HepG2 (cell line): ENCODE measurements around the gene HMGCR. TPM values are rescaled to one million over a fixed set of nuclear protein-coding genes. Genes with fewer than 3 reads are reported as not detected.

ENCODE experiments used
- ATAC-seq: fragments of 200-7000 bp; cut with Tn5 transposase; 3 replicates; pipeline ENCODE4 v1.9.1; 2020; ENCODE audit warnings: mild to moderate bottlenecking, moderate library complexity
- BruUV-seq: library from RNA; stranded (reverse); fragments of 400-500 nt; replicated peaks from 2 replicates; lab custom pipeline; 2021; lab: Mats Ljungman, UMichigan
- CTCF ChIA-PET: fragments of 300-600 bp; formaldehyde crosslinking; extraction: SDS; loops from one replicate; lab custom pipeline; 2021; ENCODE audit warnings: low total read pairs, inconsistent platforms, low intra/inter-chr PET ratio; lab: Yijun Ruan, JAX
- POLR2A ChIA-PET: fragments of 350-600 bp; sonication (Branson Sonifier 250); formaldehyde crosslinking; loops from one replicate; lab custom pipeline; 2020; ENCODE audit warnings: antibody characterized with exemption, inconsistent platforms; lab: Yijun Ruan, JAX
- DNase-seq: peaks from one replicate; pipeline ENCODE4 v3.0.0-alpha.2; 2015; ENCODE audit warnings: low spot score
- FAIRE-seq: peaks from 3 replicates; lab custom pipeline; 2011; peaks lifted over from hg19 to GRCh38; lab: Jason Lieb, UNC
- H2AFZ ChIP-seq: one replicate; pipeline ENCODE4 v1.6.1; 2011; ENCODE audit warnings: low read length, inconsistent platforms
- H3K27ac ChIP-seq: fragments of 300-600 bp; 3 replicates; pipeline ENCODE4 v1.8.0; 2011; ENCODE audit warnings: mixed run types, mild to moderate bottlenecking, mixed read lengths, low read length, inconsistent platforms; ENCODE audit not compliant: insufficient read depth; ENCODE audit errors: extremely low read length
- H3K27me3 ChIP-seq, 2 experiments: fragments of 200-600 bp in 1 of 2; 2 replicates in 1 of 2; 3 replicates in 1 of 2; pipeline versions ENCODE4 v1.6.0 to v1.8.0; 2011; ENCODE audit warnings: low read length in 2 of 2, mild to moderate bottlenecking in 2 of 2, moderate library complexity in 2 of 2, inconsistent platforms in 1 of 2; ENCODE audit not compliant: insufficient read depth in 2 of 2, control insufficient read depth in 1 of 2
- H3K36me3 ChIP-seq, 2 experiments: fragments of 200-600 bp in 1 of 2; replicated peaks in 1 of 2; 2 replicates in 1 of 2; 3 replicates in 1 of 2; pipeline versions ENCODE4 v1.5.1 to v1.8.0; 2011; ENCODE audit warnings: low read length in 2 of 2, inconsistent platforms in 1 of 2; ENCODE audit not compliant: insufficient read depth in 2 of 2, control insufficient read depth in 1 of 2
- H3K4me1 ChIP-seq: 2 replicates; pipeline ENCODE4 v1.5.1; 2012; ENCODE audit warnings: low read length, inconsistent platforms; ENCODE audit not compliant: insufficient read depth
- H3K4me2 ChIP-seq: 2 replicates; pipeline ENCODE4 v1.6.0; 2011; ENCODE audit warnings: low read depth, low read length, inconsistent platforms
- H3K4me3 ChIP-seq, 3 experiments: fragments of 200-600 bp in 1 of 3; sonication (generic), shearing (Covaris generic) in 1 of 3; replicated peaks in 1 of 3; 2 replicates each; pipeline ENCODE4 v1.5.1; 2011 to 2016; ENCODE audit warnings: low read length in 3 of 3, inconsistent platforms in 2 of 3, low read depth in 2 of 3, mild to moderate bottlenecking in 2 of 3, control low read depth in 1 of 3, mixed read lengths in 1 of 3; ENCODE audit not compliant: insufficient read depth in 1 of 3
- H3K79me2 ChIP-seq: one replicate; pipeline ENCODE4 v1.6.1; 2011; ENCODE audit warnings: low read length, inconsistent platforms; ENCODE audit not compliant: insufficient read depth
- H3K9ac ChIP-seq: 2 replicates; pipeline ENCODE4 v1.6.0; 2011; ENCODE audit warnings: mild to moderate bottlenecking, low read depth, low read length, inconsistent platforms; ENCODE audit not compliant: insufficient read depth
- H3K9me3 ChIP-seq: 2 replicates; pipeline ENCODE4 v1.5.1; 2012; ENCODE audit warnings: mild to moderate bottlenecking, low read length
- H4K20me1 ChIP-seq: 2 replicates; pipeline ENCODE4 v1.6.0; 2011; ENCODE audit warnings: inconsistent platforms, mild to moderate bottlenecking, low read length, moderate library complexity; ENCODE audit not compliant: insufficient read depth
- EED ChIP-seq: sonication (generic); formaldehyde crosslinking; IDR thresholded peaks from 2 replicates; pipeline ENCODE4 v1.5.0; 2020; ENCODE audit warnings: mild to moderate bottlenecking, missing genetic modification reagents
- IRF2 ChIP-seq: IDR thresholded peaks from 2 replicates; pipeline ENCODE4 v1.6.1; 2018; ENCODE audit warnings: missing genetic modification reagents, missing compliant biosample characterization
- MEIS2 ChIP-seq: sonication (generic); formaldehyde crosslinking; IDR thresholded peaks from 2 replicates; pipeline ENCODE4 v1.9.0; 2021; ENCODE audit warnings: mild to moderate bottlenecking, missing genetic modification reagents
- NFRKB ChIP-seq: fragments of 450-650 bp; IDR thresholded peaks from 2 replicates; pipeline ENCODE4 v1.6.1; 2017
- POLR2A ChIP-seq, 2 experiments: IDR thresholded peaks; 2 replicates each; pipeline ENCODE4 v1.6.1; 2011; ENCODE audit warnings: low read depth in 2 of 2, low read length in 2 of 2, mild to moderate bottlenecking in 1 of 2, moderate library complexity in 1 of 2; ENCODE audit not compliant: insufficient read depth in 1 of 2
- SRSF4 ChIP-seq: fragments of 200-400 bp; formaldehyde crosslinking; IDR thresholded peaks from one replicate; pipeline ENCODE4 v1.6.1; 2018; ENCODE audit warnings: mild to moderate bottlenecking, low read depth, low read length, moderate library complexity; ENCODE audit not compliant: poor library complexity, severe bottlenecking
- TMF1 ChIP-seq: sonication (generic); formaldehyde crosslinking; IDR thresholded peaks from 2 replicates; pipeline ENCODE4 v1.8.1; 2022; ENCODE audit warnings: low read depth, missing genetic modification reagents
- ZBTB8A ChIP-seq: sonication (generic); formaldehyde crosslinking; IDR thresholded peaks from 2 replicates; pipeline ENCODE4 v1.4.0; 2020; ENCODE audit warnings: mild to moderate bottlenecking, low read depth, missing genetic modification reagents, borderline replicate concordance
- ZIK1 ChIP-seq: sonication (generic); formaldehyde crosslinking; IDR thresholded peaks from 2 replicates; pipeline ENCODE4 v1.5.0; 2020; ENCODE audit warnings: mild to moderate bottlenecking, low read depth, missing genetic modification reagents, borderline replicate concordance
- ZKSCAN1 ChIP-seq: fragments of 150-350 bp; IDR thresholded peaks from 2 replicates; pipeline ENCODE4 v1.6.1; 2014; ENCODE audit warnings: low read length
- ZKSCAN8 ChIP-seq: IDR thresholded peaks from 2 replicates; pipeline ENCODE4 v1.6.1; 2016; ENCODE audit warnings: borderline replicate concordance, missing genetic modification reagents, missing compliant biosample characterization
- ZNF121 ChIP-seq: sonication (generic); formaldehyde crosslinking; IDR thresholded peaks from 2 replicates; pipeline ENCODE4 v1.5.0; 2020; ENCODE audit warnings: mild to moderate bottlenecking, missing genetic modification reagents
- ZNF253 ChIP-seq: sonication (generic); formaldehyde crosslinking; IDR thresholded peaks from 2 replicates; pipeline ENCODE4 v1.8.0; 2022; ENCODE audit warnings: mild to moderate bottlenecking, missing genetic modification reagents, borderline replicate concordance
- ZNF329 ChIP-seq: sonication (generic); formaldehyde crosslinking; IDR thresholded peaks from 2 replicates; pipeline ENCODE4 v1.9.0; 2021; ENCODE audit warnings: low read depth, mild to moderate bottlenecking, missing genetic modification reagents
- ZNF337 ChIP-seq: sonication (generic); formaldehyde crosslinking; IDR thresholded peaks from 2 replicates; pipeline ENCODE4 v1.5.1; 2020; ENCODE audit warnings: missing genetic modification reagents, low read depth, mild to moderate bottlenecking, borderline replicate concordance
- ZNF737 ChIP-seq: sonication (generic); formaldehyde crosslinking; IDR thresholded peaks from 2 replicates; pipeline ENCODE4 v1.5.0; 2020; ENCODE audit warnings: missing genetic modification reagents, mild to moderate bottlenecking, borderline replicate concordance
- WGBS: methylation state at CpG from one replicate; pipeline ENCODE4 v1.1.6; 2017; ENCODE audit warnings: low lambda C conversion rate; 5-methylcytosine and 5-hydroxymethylcytosine counted together
- in situ Hi-C: cut with HindIII; loops from 2 replicates; pipeline ENCODE4 v1.10.0; 2017; ENCODE audit warnings: low pct_unique_long_range_greater_than_20kb; ENCODE audit not compliant: extremely low pct_ligation_motif_present
- intact Hi-C: fragments of 100-400 bp; cut with micrococcal nuclease; formaldehyde crosslinking; loops from one replicate; pipeline ENCODE4 v1.10.0; 2022; ENCODE audit not compliant: unreplicated experiment
- polyA plus RNA-seq, 8 experiments: library from polyadenylated mRNA; depleted of rRNA in 3 of 8; stranded (reverse) in 7 of 8; unstranded in 1 of 8; fragments of >200 nt; fragmentation: Illumina TruSeq in 4 of 8; extraction: Trizol in 4 of 8; gene quantifications; 2 replicates each; pipeline versions ENCODE4 v1.2.1 to v1.2.3, GENCODE V29; 2011 to 2016; ENCODE audit warnings: low read depth in 4 of 8, missing spikeins in 1 of 8, mixed read lengths in 1 of 8; ENCODE audit not compliant: insufficient read depth in 1 of 8
- total RNA-seq, 5 experiments: library from RNA; depleted of rRNA; stranded (reverse); fragments of >200 nt; fragmentation: Illumina TruSeq; extraction: Trizol; gene quantifications; 2 replicates each; pipeline ENCODE4 v1.2.3, GENCODE V29; 2016; ENCODE audit warnings: low read depth in 1 of 5
- TF ChIP-seq, protein P1 (sequence below): sonication (generic); formaldehyde crosslinking; IDR thresholded peaks from 2 replicates; pipeline ENCODE4 v1.5.1; 2020; ENCODE audit warnings: mild to moderate bottlenecking, missing genetic modification reagents, moderate library complexity

Gene HMGCR
- total and polyA plus RNA-seq, 2 of the 13 experiments (the other 11 are each of a cell fraction or from before 2014, with no cell fraction given), result 43.0 to 144 TPM

- Histone ChIP-seq H3K4me2 (no peak overlapping the region), H4K20me1 (0 out of 2 replicates have a peak, but pooled peaks cover 3% of the 10 kb centered on the region), H3K27ac (no peak overlapping the region), H3K9ac (no peak overlapping the region), H2AFZ (no peak overlapping the region), H3K4me3 (no peak overlapping the region), H3K9me3 (no peaks in the 10 kb centered on the region), H3K4me1 (no peaks in the 10 kb centered on the region), H3K36me3 (no peaks in the 10 kb centered on the region), H3K79me2 (no peaks in the 10 kb centered on the region), H3K27me3 (no peaks in the 10 kb centered on the region)
- TF ChIP-seq POLR2A (IDR thresholded peaks at IDR 0.05; ENCODE audit: insufficient read depth in 1 of 2, low read depth in 2 of 2, low read length in 2 of 2) (peak in 1 of 2 experiments; percentile 45; a peak in 1 of 4 replicates), ZNF337 (CRISPR knock-in tag) (no peak)
- in situ Hi-C loops, result no loop called here
- ATAC-seq, result peak; percentile 8
- ChIA-PET POLR2A (interaction anchor here (1.5 kb wide), 1 partner anchor 29 kb away, joined by 7 read pairs; the partner anchor contains the start of gene HMGCR), CTCF (no interaction called here)
- intact Hi-C loops, result no loop called here
- no peak for FAIRE-seq
- DNase-seq, result no peak
- WGBS, result 73% methylated on average over 1 of the region's 1 CpG
- no TSS peak for BruUV-seq
Measured at GRCh38 chr5:75365740-75366139, 28.7 kb downstream of the HMGCR start.

DNA sequence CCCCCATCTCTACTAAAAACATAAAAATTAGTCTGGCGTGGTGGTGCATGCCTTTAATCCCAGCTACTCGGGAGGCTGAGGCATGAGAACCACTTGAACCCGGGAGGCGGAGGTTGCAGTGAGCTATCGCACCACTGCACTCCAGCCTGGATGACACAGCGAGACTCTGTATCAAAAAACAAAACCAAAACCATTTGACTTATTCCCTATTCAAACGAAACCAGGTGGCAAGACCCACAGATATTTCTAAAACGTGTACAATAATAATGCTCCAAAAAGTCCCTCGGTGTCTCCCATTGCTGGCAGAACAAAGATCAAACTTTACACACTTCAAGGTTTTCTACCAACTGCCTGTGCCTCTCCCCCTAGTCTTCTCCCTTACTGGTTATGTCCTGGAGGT lies 29.8 kb downstream of the HMGCR start:
- no peaks in the 10 kb centered on the region for H3K79me2 ChIP-seq
- TF ChIP-seq IRF2, result no peak
- TF ChIP-seq MEIS2, result no peak
- TF ChIP-seq EED (CRISPR knock-in tag), result no peak
- no peak for TF ChIP-seq ZIK1 (CRISPR knock-in tag)
- TF ChIP-seq SRSF4, result no peak
- TF ChIP-seq ZBTB8A, result no peak
- no peak for TF ChIP-seq ZNF121 (CRISPR knock-in tag)
- no peak for TF ChIP-seq ZNF253 (CRISPR knock-in tag)
- TF ChIP-seq ZNF737 (CRISPR knock-in tag), result no peak
- no peak for TF ChIP-seq TMF1
- TF ChIP-seq ZNF329, result no peak
- no peak for TF ChIP-seq NFRKB
- no peak for TF ChIP-seq ZKSCAN1
- no peak for TF ChIP-seq ZKSCAN8 (CRISPR knock-in tag)
- TF ChIP-seq, protein P1, sequence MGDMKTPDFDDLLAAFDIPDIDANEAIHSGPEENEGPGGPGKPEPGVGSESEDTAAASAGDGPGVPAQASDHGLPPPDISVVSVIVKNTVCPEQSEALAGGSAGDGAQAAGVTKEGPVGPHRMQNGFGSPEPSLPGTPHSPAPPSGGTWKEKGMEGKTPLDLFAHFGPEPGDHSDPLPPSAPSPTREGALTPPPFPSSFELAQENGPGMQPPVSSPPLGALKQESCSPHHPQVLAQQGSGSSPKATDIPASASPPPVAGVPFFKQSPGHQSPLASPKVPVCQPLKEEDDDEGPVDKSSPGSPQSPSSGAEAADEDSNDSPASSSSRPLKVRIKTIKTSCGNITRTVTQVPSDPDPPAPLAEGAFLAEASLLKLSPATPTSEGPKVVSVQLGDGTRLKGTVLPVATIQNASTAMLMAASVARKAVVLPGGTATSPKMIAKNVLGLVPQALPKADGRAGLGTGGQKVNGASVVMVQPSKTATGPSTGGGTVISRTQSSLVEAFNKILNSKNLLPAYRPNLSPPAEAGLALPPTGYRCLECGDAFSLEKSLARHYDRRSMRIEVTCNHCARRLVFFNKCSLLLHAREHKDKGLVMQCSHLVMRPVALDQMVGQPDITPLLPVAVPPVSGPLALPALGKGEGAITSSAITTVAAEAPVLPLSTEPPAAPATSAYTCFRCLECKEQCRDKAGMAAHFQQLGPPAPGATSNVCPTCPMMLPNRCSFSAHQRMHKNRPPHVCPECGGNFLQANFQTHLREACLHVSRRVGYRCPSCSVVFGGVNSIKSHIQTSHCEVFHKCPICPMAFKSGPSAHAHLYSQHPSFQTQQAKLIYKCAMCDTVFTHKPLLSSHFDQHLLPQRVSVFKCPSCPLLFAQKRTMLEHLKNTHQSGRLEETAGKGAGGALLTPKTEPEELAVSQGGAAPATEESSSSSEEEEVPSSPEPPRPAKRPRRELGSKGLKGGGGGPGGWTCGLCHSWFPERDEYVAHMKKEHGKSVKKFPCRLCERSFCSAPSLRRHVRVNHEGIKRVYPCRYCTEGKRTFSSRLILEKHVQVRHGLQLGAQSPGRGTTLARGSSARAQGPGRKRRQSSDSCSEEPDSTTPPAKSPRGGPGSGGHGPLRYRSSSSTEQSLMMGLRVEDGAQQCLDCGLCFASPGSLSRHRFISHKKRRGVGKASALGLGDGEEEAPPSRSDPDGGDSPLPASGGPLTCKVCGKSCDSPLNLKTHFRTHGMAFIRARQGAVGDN (CRISPR knock-in tag), result no peak

More for the DNA sequence above, 29.8 kb downstream of the HMGCR start:
- intact Hi-C loops, result no loop called here
- ATAC-seq, result no peak
- WGBS, result 87% methylated on average over 9 of the region's 9 CpGs
- no peak overlapping the region for H3K4me3 ChIP-seq
- ChIA-PET CTCF (no interaction called here), POLR2A (interaction anchor here (1.5 kb wide), 1 partner anchor 30 kb away, joined by 7 read pairs; the partner anchor contains the start of gene HMGCR)
- no peaks in the 10 kb centered on the region for H3K9me3 ChIP-seq
- H3K36me3 ChIP-seq, result no peaks in the 10 kb centered on the region
- H2AFZ ChIP-seq, result no peak overlapping the region
- no peaks in the 10 kb centered on the region for H3K27me3 ChIP-seq
- no peaks in the 10 kb centered on the region for H3K4me1 ChIP-seq
- no peak overlapping the region for H3K27ac ChIP-seq
- no peaks in the 10 kb centered on the region for H4K20me1 ChIP-seq
- no peak overlapping the region for H3K9ac ChIP-seq
- no TSS peak for BruUV-seq
- in situ Hi-C loops, result no loop called here
- H3K4me2 ChIP-seq, result no peak overlapping the region
- no peak for DNase-seq
- FAIRE-seq, result no peak
